GM18951 (cell line): ENCODE data around the gene PPP3R1.

Source experiments
- POLR2A ChIP-seq: IDR thresholded peaks from 4 replicates; pipeline ENCODE4 v1.6.1; 2011; ENCODE audit warnings: mild to moderate bottlenecking; ENCODE audit not compliant: insufficient read length, insufficient read depth; ENCODE audit errors: extremely low read depth
- in situ Hi-C: fragments of 300-500 bp; cut with MboI; formaldehyde crosslinking; loops from one replicate; pipeline ENCODE4 v1.12.0; 2022; ENCODE audit warnings: low sequenced_read_pairs, mixed read lengths, inconsistent platforms; ENCODE audit not compliant: unreplicated experiment

Gene PPP3R1

DNA sequence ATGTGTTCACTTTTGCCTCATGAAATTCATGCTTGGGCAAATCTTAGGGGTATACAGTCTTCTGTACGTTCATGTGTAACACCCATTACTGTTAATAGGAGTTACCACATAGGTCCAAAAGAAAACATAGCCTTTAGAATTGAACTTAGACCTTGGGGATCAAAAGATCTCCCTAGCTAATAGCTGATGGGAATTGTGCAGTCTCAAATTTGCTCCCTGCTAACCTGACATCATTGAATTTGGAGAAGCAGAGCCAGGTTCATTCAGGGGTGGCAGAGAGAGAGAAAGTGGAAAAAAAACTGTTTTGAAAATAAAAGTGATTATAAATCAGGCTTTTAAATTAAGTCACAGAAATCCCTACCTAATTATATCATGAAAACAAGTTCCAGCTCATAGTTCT, 28.0 kb upstream of the PPP3R1 start:
- in situ Hi-C loops, result loop anchor here (10.0 kb wide), 2 partner anchors 156 to 164 kb away; no protein-coding TSS in a partner anchor

DNA sequence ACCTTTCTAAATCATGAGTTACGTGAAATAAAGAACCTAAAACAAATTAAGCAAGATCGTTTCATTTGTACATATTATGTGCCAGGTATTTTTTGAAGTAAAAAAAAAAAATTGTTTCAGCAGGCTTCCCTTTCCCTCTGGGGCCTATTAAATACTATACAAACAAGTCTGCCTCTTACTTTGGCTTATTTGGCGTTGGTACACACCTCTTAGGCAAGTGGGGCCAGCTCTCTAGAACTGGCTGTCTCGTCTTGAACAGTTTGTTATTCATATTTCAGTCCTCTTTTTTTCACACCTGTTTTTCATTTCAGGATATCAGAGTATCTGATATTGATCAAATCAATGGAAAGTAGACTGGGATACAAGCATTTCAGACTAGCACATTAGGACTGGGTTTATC, 27.4 kb upstream of the PPP3R1 start:
- TF ChIP-seq POLR2A, result no peak
- in situ Hi-C loops, result loop anchor here (10.0 kb wide), 2 partner anchors 155 to 165 kb away; no protein-coding TSS in a partner anchor

More for the DNA sequence above, 28.0 kb upstream of the PPP3R1 start:
- no peak for TF ChIP-seq POLR2A

DNA sequence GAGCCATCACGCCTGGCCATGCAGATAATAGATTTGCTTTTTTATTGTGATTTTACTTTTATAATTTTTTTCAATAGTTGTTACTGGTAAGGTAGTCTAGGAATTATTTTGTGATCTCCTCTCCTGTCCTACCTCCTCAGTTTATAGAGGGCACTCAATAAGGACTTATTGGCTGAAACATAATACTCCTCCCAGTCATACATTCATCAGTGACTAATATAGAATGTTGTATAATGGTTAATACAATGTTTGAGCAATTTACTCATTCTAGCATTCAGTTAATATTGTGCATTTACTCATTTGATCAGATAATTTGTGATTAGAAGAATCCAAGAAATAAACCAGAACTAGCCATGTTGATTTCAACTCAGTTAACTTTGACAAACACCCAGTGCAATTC, 25.8 kb upstream of the PPP3R1 start:
- in situ Hi-C loops, result no loop called here
- no peak for TF ChIP-seq POLR2A

DNA sequence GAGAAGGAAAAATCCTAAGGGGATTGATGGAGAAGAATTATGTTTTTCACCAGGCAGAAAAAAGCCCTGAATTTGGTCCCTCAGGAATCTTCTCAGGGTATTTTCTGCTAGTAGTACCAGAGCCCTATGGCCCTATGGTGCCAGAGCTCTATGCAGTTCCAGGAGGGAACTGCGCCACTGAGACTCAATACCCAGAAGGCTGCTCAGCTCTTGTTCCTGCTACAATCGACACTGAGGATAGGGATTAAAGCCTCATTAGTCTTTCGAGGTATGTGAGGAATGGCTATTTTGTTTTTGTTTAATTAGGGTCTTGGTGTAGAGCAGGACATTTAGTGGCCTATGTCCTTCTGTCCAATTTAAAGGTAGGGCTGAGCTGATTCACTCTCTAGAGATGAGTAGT, 21.7 kb upstream of the PPP3R1 start:
- in situ Hi-C loops, result no loop called here

DNA sequence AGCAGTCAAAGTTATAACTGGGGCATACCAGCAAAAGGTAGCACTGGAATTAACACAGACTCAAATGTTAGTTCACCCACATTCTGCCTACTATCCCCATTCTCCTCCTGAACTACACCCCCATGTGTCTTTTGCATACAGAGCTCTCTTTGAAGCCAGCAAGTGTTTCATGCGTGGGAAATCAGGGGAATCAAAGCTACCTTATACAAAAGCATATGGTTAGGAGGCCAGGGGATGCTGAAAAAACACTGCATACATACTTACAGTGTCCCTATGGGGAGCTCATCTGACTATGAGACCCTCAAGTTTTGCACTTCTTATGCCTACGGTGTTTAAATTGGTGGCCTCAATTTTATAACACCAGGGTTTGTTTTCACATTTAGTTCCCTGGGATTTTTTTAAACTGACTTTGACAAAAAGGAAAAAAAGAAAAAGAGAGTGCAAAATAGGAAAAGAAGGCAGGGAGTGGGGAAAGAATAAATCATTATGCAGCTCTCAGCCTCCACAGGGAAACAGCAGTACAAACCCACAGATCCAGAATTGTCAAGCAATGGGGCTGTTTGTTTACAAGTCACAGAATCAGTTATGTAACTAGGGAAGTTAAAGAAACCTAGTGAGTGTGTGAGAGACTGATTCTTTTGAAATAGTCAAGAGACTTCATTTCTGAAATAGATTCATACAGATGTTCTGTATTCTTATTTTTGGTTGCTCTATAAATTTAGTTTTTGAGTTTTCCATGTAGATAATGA, 20.1 kb upstream of the PPP3R1 start:
- in situ Hi-C loops, result no loop called here

More for the DNA sequence above, 21.7 kb upstream of the PPP3R1 start:
- no peak for TF ChIP-seq POLR2A

GRCh38 chr2:68266655-68267054, 14.3 kb upstream of the PPP3R1 start:
- no peak for TF ChIP-seq POLR2A
- in situ Hi-C loops, result no loop called here

More for the DNA sequence above, 20.1 kb upstream of the PPP3R1 start:
- TF ChIP-seq POLR2A, result no peak

GRCh38 chr2:68263632-68264031, 11.3 kb upstream of the PPP3R1 start:
- TF ChIP-seq POLR2A, result no peak
- in situ Hi-C loops, result no loop called here

GRCh38 chr2:68258851-68259250, 6.5 kb upstream of the PPP3R1 start:
- in situ Hi-C loops, result no loop called here
- no peak for TF ChIP-seq POLR2A

DNA sequence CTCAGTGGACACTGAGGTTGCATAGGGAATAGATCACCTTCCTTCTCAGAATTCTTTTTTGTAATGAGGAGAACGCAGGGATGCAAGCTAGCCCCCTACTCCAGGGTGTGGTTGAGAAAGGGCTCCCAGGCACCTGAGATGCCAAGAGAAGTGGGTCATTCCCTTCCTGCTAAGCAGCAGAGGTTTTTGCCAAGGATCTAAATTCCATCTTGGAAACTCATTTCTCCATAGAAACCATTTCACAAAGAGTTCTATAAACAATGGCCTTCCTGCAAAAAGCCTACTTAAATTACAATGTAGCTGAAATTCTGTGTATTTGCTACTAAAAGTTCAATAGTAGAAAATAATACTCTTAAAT, 3.7 kb upstream of the PPP3R1 start:
- in situ Hi-C loops, result no loop called here
- TF ChIP-seq POLR2A, result no peak

DNA sequence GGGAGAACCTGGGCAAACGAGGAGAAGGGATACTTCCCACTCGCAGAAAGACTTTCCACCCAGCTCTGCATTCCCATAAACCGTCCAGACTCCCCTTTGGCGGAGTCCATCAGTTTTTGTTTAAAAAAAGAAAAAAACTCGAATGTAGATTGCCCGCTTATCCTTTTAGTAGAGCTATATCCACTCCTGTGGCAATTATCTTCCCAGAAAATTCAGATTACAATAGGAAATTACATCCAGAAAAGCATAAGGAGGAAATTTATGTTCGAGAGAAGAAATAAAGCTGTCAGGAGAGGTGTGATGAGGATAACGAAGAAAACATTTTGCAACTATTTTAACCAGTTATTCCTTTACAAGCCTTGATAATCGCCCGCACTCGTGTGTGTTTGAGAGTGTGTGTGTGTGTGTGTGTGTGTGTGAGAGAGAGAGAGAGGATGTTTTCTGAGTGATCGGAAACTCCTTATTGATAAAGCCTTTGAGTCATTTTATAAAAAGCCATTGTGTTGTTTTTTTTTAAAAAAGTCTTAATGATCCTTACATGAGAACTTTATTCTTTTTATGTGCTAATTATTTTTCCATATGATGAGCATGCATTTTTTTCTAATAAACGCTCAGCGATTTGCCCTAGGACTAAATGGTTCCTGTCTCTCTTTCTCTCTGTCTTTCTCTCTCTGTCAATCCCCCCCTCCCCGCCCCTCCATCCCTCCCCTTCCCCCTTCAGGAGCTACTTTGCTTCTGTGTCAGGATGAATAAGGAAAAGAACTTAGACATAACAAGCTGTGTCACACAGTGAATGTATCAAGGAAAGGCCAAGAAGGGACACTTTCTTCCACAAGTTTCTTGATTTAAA, 1.1 kb upstream of the PPP3R1 start:
- TF ChIP-seq POLR2A, result no peak
- in situ Hi-C loops, result no loop called here

DNA sequence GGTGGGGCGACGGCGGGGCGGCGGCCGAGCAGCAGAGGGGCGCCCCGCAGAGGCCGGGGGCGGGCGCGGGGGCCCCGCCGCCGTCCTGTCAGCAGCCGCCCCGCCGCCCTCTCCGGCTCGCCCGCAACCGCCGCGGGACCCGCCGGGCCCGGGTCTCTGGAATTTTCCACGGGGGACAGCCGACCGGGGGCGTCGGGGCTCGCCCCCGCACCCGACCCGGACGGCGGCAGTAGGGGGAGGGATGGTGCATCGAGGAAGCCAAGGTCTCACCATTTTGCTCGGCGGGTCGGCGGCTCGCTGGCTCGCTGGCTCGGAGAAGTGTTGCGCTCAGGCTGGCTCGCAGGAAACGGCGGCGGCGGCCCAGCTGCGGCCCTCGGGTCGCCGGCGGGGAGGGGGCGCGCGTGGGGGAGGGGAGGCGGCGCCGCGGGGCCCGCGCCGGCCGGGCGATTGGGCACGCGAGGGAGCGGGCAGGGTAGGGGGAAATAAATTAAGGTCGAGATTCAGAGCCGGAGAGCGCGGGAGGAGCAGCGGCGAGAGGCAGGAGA, 405 bp downstream of the PPP3R1 start:
- in situ Hi-C loops, result no loop called here
- TF ChIP-seq POLR2A, result no peak

- no peak for TF ChIP-seq POLR2A
These were observed 1.0 kb downstream of the PPP3R1 start for GRCh38 chr2:68251187-68251854.

GRCh38 chr2:68250652-68251186, 1.6 kb downstream of the PPP3R1 start:
- no peak for TF ChIP-seq POLR2A
- in situ Hi-C loops, result no loop called here

More at GRCh38 chr2:68251187-68251854, 1.0 kb downstream of the PPP3R1 start:
- in situ Hi-C loops, result no loop called here

GRCh38 chr2:68250196-68250595, 2.1 kb downstream of the PPP3R1 start:
- no peak for TF ChIP-seq POLR2A
- in situ Hi-C loops, result no loop called here
